Activated CD4-positive, CD25-positive, alpha-beta regulatory T cell (primary cell): ENCODE measurements around the gene RASA1.

Source experiments
- DNase-seq, 4 experiments: peaks; one replicate each; lab custom pipeline; 2025; lab: John Stamatoyannopoulos, UW

Gene RASA1

GRCh38 chr5:87361031-87361445 is 93.4 kb downstream of the RASA1 start:
- DNase-seq = no peak

- DNase-seq = no peak
These were observed 94.0 kb downstream of the RASA1 start for GRCh38 chr5:87361536-87362213.

GRCh38 chr5:87367243-87367642 is 99.6 kb downstream of the RASA1 start:
- no peak for DNase-seq

- DNase-seq = no peak
These were observed 100.9 kb downstream of the RASA1 start for GRCh38 chr5:87368601-87369000.

- DNase-seq = no peak
These were observed 101.7 kb downstream of the RASA1 start for GRCh38 chr5:87369431-87369830.

- no peak for DNase-seq
These were observed 105.0 kb downstream of the RASA1 start for GRCh38 chr5:87372705-87373104.

GRCh38 chr5:87382224-87382623 is 114.5 kb downstream of the RASA1 start:
- DNase-seq = no peak

GRCh38 chr5:87383216-87383615 is 115.5 kb downstream of the RASA1 start:
- no peak for DNase-seq

GRCh38 chr5:87385802-87386201 is 118.1 kb downstream of the RASA1 start:
- no peak for DNase-seq

GRCh38 chr5:87388129-87388528 is 120.4 kb downstream of the RASA1 start:
- no peak for DNase-seq

- no peak for DNase-seq
These were observed 121.8 kb downstream of the RASA1 start for GRCh38 chr5:87389296-87390034.

GRCh38 chr5:87390075-87390474 is 122.4 kb downstream of the RASA1 start:
- no peak for DNase-seq

- no peak for DNase-seq
These were observed 123.0 kb downstream of the RASA1 start for GRCh38 chr5:87390576-87391199.

- DNase-seq = no peak
These were observed 124.5 kb downstream of the RASA1 start for GRCh38 chr5:87392170-87392569.

- no peak for DNase-seq
These were observed 125.1 kb downstream of the RASA1 start for GRCh38 chr5:87392801-87393200.

GRCh38 chr5:87393331-87393730 is 125.6 kb downstream of the RASA1 start:
- DNase-seq = no peak

GRCh38 chr5:87394411-87395165 is 126.9 kb downstream of the RASA1 start:
- DNase-seq = no peak

GRCh38 chr5:87398981-87399614 is 131.4 kb downstream of the RASA1 start:
- DNase-seq = no peak

- DNase-seq = no peak
These were observed 132.0 kb downstream of the RASA1 start for GRCh38 chr5:87399720-87400119.

GRCh38 chr5:87400305-87400899 is 132.7 kb downstream of the RASA1 start:
- DNase-seq = no peak

- DNase-seq = no peak
These were observed 133.9 kb downstream of the RASA1 start for GRCh38 chr5:87401626-87402025.

GRCh38 chr5:87403409-87403808 is 135.7 kb downstream of the RASA1 start:
- DNase-seq = no peak
